Pancreas (tissue), 10 donors: Measurements from ENCODE around the gene GLIPR1L2. TPM values are rescaled to one million over a fixed set of nuclear protein-coding genes. Genes with fewer than 3 reads are reported as not detected.
"Not testable (repeated sequence)": the region's sequence is repeated elsewhere in the genome, so short reads cannot be mapped to it uniquely, and the experiment has no call there.

Source experiments
- ATAC-seq, 4 donors: fragments of 200-7000 bp; cut with Tn5 transposase; one replicate each; pipeline versions ENCODE4 v1.8.0 to v1.9.1; 2020; ENCODE audit warnings: mild to moderate bottlenecking in 4 of 4, moderate library complexity in 4 of 4
- DNase-seq, 6 donors: peaks; one replicate each; pipeline ENCODE4 v3.0.0-alpha.2; 2020
- FAIRE-seq: peaks from 2 replicates; lab custom pipeline; 2012; peaks lifted over from hg19 to GRCh38; lab: Jason Lieb, UNC
- H3K27ac ChIP-seq, 4 donors: fragments of 200-600 bp; sonication (generic); 1 replicate in 3 of 4; 2 replicates in 1 of 4; pipeline versions ENCODE4 v1.5.0 to v1.8.0; 2020
- H3K27me3 ChIP-seq, 4 donors: fragments of 200-600 bp; one replicate each; pipeline ENCODE4 v1.8.0; 2021
- H3K36me3 ChIP-seq, 3 donors: fragments of 200-600 bp; sonication (generic) in 1 of 3; one replicate each; pipeline versions ENCODE4 v1.5.0 to v1.8.0; 2020 to 2021
- H3K4me1 ChIP-seq, 3 donors: fragments of 200-600 bp; one replicate each; pipeline ENCODE4 v1.8.0; 2021
- H3K4me3 ChIP-seq, 4 donors: fragments of 200-600 bp; sonication (generic) in 2 of 4; one replicate each; pipeline versions ENCODE4 v1.5.0 to v1.8.0; 2020 to 2021
- H3K9me3 ChIP-seq, 4 donors: fragments of 200-600 bp; one replicate each; pipeline ENCODE4 v1.8.0; 2021
- CTCF ChIP-seq, 4 donors: fragments of 200-600 bp; sonication (generic) in 3 of 4; IDR thresholded peaks; one replicate each; pipeline versions ENCODE4 v1.5.0 to v1.8.0; 2021; ENCODE audit warnings: antibody characterized with exemption in 4 of 4
- WGBS, 2 donors: extraction: QIAGEN DNeasy Blood & Tissue Kit; methylation state at CpG; one replicate each; pipeline ENCODE4 v1.1.7; 2013; 5-methylcytosine and 5-hydroxymethylcytosine counted together
- intact Hi-C, 3 donors: fragments of 100-400 bp; cut with DNase I; formaldehyde crosslinking; loops; one replicate each; pipeline versions ENCODE4 v1.11.1 to v1.14.2; 2022
- polyA plus RNA-seq, 2 donors: library from polyadenylated mRNA; stranded (reverse); fragments of 200-250 nt; gene quantifications; one replicate each; pipeline ENCODE4 v1.2.3, GENCODE V29; 2013
- total RNA-seq, 6 donors: library from RNA; stranded (reverse); fragmentation: NEBNext Ultra II Directional in 4 of 6; extraction: Animal tissue kit (Norgen Biotek cat#: 25700) in 4 of 6; gene quantifications; one replicate each; pipeline versions ENCODE4 v1.2.1 to v1.2.4, GENCODE V29; 2021 to 2023
- donor health status: healthy with polysubstance abuse.
- donor health status: DM: no; HTN: no; CAD: no; lungs with moderate emphysema.
- donor health status: DM: no; HTN: no; CAD: no.
- donor health status: control.
- donor health status: control.
- donor health status: Bipolar disorder and iron deficiency.
- donor health status: DM: yes; HTN: yes; CAD: no.
- donor health status: DM: no; HTN: no; CAD: no.
- donor health status: DM: no; HTN: no; CAD: no.
- donor health status: DM: yes; HTN: yes; CAD: no.

Gene GLIPR1L2
- total and polyA plus RNA-seq, 8 donors = 0.33 to 1.2 (median 0.47) TPM; not detected in 1

- Histone ChIP-seq H3K4me1 (no peaks in the 10 kb centered on the region), H3K4me3 (no peak overlapping the region), H3K36me3 (no peaks in the 10 kb centered on the region), H3K27me3 (no peaks in the 10 kb centered on the region), H3K9me3 (no peaks in the 10 kb centered on the region), H3K27ac (no peak overlapping the region)
- DNase-seq (no peak), FAIRE-seq (no peak), ATAC-seq (peak in 1 of 4 donors; percentile 58)
- 69 to 79% methylated on average over 5 of the region's 5 CpGs for WGBS, 2 donors
- TF ChIP-seq CTCF (IDR thresholded peaks at IDR 0.05) = no peak
- intact Hi-C loops = no loop called here
Measured at GRCh38 chr12:75455839-75456238, 65.0 kb downstream of the GLIPR1L2 start.

- FAIRE-seq (no peak), ATAC-seq (no peak), DNase-seq (no peak)
- Histone ChIP-seq H3K36me3 (no peaks in the 10 kb centered on the region), H3K9me3 (no peaks in the 10 kb centered on the region), H3K4me3 (no peak overlapping the region), H3K27me3 (no peaks in the 10 kb centered on the region), H3K4me1 (no peaks in the 10 kb centered on the region), H3K27ac (no peak overlapping the region)
- intact Hi-C loops = no loop called here
- TF ChIP-seq CTCF (IDR thresholded peaks at IDR 0.05) = no peak
- 83 to 85% methylated on average over 1 of the region's 1 CpG for WGBS, 2 donors
Measured at GRCh38 chr12:75457191-75457590, 66.3 kb downstream of the GLIPR1L2 start.

GRCh38 chr12:75457866-75458265 lies 67.0 kb downstream of the GLIPR1L2 start:
- intact Hi-C loops, ATAC-seq, H3K9me3 ChIP-seq, FAIRE-seq, H3K36me3 ChIP-seq, H3K27ac ChIP-seq, H3K4me1 ChIP-seq, DNase-seq, H3K27me3 ChIP-seq, H3K4me3 ChIP-seq: not testable (repeated sequence)
- WGBS, 2 donors = 66 to 68% methylated on average over 9 of the region's 9 CpGs

GRCh38 chr12:75459755-75460154 lies 68.9 kb downstream of the GLIPR1L2 start:
- Histone ChIP-seq H3K4me1 (no peaks in the 10 kb centered on the region), H3K27me3 (no peaks in the 10 kb centered on the region), H3K36me3 (no peaks in the 10 kb centered on the region), H3K27ac (no peak overlapping the region), H3K9me3 (no peaks in the 10 kb centered on the region), H3K4me3 (no peak overlapping the region)
- intact Hi-C loops = no loop called here
- ATAC-seq = no peak
- 83 to 88% methylated on average over 3 of the region's 3 CpGs for WGBS, 2 donors
- TF ChIP-seq CTCF (IDR thresholded peaks at IDR 0.05) = no peak
- no peak for DNase-seq
- no peak for FAIRE-seq

GRCh38 chr12:75460204-75460603 lies 69.3 kb downstream of the GLIPR1L2 start:
- intact Hi-C loops = no loop called here
- TF ChIP-seq CTCF (IDR thresholded peaks at IDR 0.05) = no peak
- ATAC-seq (no peak), FAIRE-seq (no peak), DNase-seq (no peak)
- H3K27me3 ChIP-seq = no peaks in the 10 kb centered on the region
- H3K27ac ChIP-seq = no peak overlapping the region
- H3K4me1 ChIP-seq = no peaks in the 10 kb centered on the region
- no peaks in the 10 kb centered on the region for H3K36me3 ChIP-seq
- H3K4me3 ChIP-seq = no peak overlapping the region
- no peaks in the 10 kb centered on the region for H3K9me3 ChIP-seq
